PFSK-1 (cell line): Measurements from ENCODE around the gene TCF25.

Experiments used
- FOXP2 ChIP-seq: optimal IDR thresholded peaks from 2 replicates; pipeline ENCODE3; 2011; ENCODE audit warnings: borderline replicate concordance, control low read depth, inconsistent platforms; ENCODE audit not compliant: insufficient read depth; ENCODE audit errors: extremely low read length, extremely low read depth
- POLR2AphosphoS5 ChIP-seq: IDR thresholded peaks from 2 replicates; pipeline ENCODE4 v1.6.1; 2012; ENCODE audit warnings: low read depth, mild to moderate bottlenecking, control low read depth, low read length, moderate library complexity
- SIN3A ChIP-seq: IDR thresholded peaks from 2 replicates; pipeline ENCODE4 v1.6.1; 2012; ENCODE audit warnings: mild to moderate bottlenecking, low read length, moderate library complexity, borderline replicate concordance; ENCODE audit not compliant: insufficient read depth
- TAF1 ChIP-seq: IDR thresholded peaks from 2 replicates; pipeline ENCODE4 v1.6.1; 2012; ENCODE audit warnings: low read length, control low read depth, borderline replicate concordance; ENCODE audit not compliant: insufficient read depth
- TF ChIP-seq, protein P1 (sequence below), 2 experiments: IDR thresholded peaks; 2 replicates each; pipeline versions ENCODE4 v1.6.1 to v1.8.0; 2011 to 2012; ENCODE audit warnings: low read depth in 2 of 2, low read length in 2 of 2, control low read depth in 1 of 2, inconsistent platforms in 1 of 2, mild to moderate bottlenecking in 1 of 2, moderate library complexity in 1 of 2; ENCODE audit not compliant: insufficient read depth in 1 of 2

The TCF25 gene

DNA sequence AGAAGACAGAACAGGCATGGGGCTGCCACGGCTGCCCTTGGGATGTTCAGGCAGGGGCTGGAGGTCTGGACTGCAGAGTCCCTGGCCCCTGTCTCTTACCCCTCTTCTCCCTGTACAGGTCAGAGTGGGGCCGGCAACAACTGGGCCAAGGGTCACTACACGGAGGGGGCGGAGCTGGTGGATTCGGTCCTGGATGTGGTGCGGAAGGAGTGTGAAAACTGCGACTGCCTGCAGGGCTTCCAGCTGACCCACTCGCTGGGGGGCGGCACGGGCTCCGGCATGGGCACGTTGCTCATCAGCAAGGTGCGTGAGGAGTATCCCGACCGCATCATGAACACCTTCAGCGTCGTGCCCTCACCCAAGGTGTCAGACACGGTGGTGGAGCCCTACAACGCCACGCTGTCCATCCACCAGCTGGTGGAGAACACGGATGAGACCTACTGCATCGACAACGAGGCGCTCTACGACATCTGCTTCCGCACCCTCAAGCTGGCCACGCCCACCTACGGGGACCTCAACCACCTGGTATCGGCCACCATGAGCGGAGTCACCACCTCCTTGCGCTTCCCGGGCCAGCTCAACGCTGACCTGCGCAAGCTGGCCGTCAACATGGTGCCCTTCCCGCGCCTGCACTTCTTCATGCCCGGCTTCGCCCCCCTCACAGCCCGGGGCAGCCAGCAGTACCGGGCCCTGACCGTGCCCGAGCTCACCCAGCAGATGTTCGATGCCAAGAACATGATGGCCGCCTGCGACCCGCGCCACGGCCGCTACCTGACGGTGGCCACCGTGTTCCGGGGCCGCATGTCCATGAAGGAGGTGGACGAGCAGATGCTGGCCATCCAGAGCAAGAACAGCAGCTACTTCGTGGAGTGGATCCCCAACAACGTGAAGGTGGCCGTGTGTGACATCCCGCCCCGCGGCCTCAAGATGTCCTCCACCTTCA is 61.5 kb downstream of the TCF25 start:
- no peak for TF ChIP-seq POLR2AphosphoS5
- TF ChIP-seq TAF1 = no peak
- TF ChIP-seq FOXP2 = no peak
- TF ChIP-seq, protein P1, sequence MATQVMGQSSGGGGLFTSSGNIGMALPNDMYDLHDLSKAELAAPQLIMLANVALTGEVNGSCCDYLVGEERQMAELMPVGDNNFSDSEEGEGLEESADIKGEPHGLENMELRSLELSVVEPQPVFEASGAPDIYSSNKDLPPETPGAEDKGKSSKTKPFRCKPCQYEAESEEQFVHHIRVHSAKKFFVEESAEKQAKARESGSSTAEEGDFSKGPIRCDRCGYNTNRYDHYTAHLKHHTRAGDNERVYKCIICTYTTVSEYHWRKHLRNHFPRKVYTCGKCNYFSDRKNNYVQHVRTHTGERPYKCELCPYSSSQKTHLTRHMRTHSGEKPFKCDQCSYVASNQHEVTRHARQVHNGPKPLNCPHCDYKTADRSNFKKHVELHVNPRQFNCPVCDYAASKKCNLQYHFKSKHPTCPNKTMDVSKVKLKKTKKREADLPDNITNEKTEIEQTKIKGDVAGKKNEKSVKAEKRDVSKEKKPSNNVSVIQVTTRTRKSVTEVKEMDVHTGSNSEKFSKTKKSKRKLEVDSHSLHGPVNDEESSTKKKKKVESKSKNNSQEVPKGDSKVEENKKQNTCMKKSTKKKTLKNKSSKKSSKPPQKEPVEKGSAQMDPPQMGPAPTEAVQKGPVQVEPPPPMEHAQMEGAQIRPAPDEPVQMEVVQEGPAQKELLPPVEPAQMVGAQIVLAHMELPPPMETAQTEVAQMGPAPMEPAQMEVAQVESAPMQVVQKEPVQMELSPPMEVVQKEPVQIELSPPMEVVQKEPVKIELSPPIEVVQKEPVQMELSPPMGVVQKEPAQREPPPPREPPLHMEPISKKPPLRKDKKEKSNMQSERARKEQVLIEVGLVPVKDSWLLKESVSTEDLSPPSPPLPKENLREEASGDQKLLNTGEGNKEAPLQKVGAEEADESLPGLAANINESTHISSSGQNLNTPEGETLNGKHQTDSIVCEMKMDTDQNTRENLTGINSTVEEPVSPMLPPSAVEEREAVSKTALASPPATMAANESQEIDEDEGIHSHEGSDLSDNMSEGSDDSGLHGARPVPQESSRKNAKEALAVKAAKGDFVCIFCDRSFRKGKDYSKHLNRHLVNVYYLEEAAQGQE (IDR thresholded peaks at IDR 0.05; ENCODE audit: insufficient read depth in 1 of 2, low read depth in 2 of 2, low read length in 2 of 2) = no peak
- TF ChIP-seq SIN3A = no peak

DNA sequence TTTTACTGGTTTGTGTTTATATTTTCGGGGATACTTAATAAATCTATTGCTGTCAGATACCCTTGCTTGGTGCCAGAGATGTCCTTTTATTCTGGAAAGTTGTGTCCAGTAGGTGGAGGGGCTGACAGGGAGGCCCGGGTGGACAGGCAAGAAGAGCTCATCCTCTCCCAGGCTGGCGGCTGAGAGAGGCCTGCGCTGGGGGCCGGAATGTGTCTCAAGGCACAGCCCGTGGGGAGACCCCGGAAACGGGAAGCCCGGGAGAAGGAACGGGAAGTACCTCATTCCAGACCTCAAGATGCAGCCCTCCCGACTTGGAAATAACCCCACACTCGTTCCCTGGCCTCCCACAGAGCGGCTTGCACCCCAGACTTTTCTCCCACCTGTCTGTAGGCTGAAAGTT is 62.6 kb downstream of the TCF25 start:
- no peak for TF ChIP-seq SIN3A
- TF ChIP-seq, protein P1 (IDR thresholded peaks at IDR 0.05; ENCODE audit: insufficient read depth in 1 of 2, low read depth in 2 of 2, low read length in 2 of 2) = no peak
- no peak for TF ChIP-seq FOXP2
- TF ChIP-seq POLR2AphosphoS5 = no peak
- no peak for TF ChIP-seq TAF1

- TF ChIP-seq, protein P1 (IDR thresholded peaks at IDR 0.05; ENCODE audit: insufficient read depth in 1 of 2, low read depth in 2 of 2, low read length in 2 of 2) = no peak
- TF ChIP-seq POLR2AphosphoS5 (no peak), FOXP2 (no peak), TAF1 (no peak), SIN3A (no peak)
These were observed 63.1 kb downstream of the TCF25 start for GRCh38 chr16:89936508-89936907.

DNA sequence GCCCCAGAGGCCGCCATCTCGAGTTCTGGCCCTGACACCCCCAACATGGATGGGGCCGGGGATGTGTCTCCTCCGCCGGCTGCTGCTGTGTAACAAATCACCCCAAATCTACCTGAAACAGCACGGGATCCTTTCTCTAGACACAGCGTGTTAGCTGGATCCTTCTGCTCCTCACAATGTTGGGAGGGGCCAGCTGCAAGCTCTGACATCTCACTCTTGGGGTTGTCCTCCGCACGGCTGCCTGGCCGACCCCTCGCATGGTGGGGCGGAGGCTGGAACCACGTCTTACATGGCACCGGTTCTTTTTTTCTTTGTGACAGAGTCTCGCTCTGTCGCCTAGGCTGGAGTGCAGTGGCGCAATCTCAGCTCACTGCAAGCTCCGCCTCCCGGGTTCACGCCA is 63.6 kb downstream of the TCF25 start:
- TF ChIP-seq, protein P1 (IDR thresholded peaks at IDR 0.05; ENCODE audit: insufficient read depth in 1 of 2, low read depth in 2 of 2, low read length in 2 of 2) = no peak
- TF ChIP-seq POLR2AphosphoS5 (no peak), FOXP2 (no peak)
